Right lobe of liver (tissue), 4 donors: ENCODE results near the gene HPS1.

Experiments used
- CTCF ChIP-seq, 4 donors: fragments of 200-600 bp in 3 of 4; fragments of 450-650 bp in 1 of 4; IDR thresholded peaks; one replicate each; pipeline versions ENCODE4 v1.5.1 to v1.8.0; 2016 to 2022; ENCODE audit warnings: antibody characterized with exemption in 4 of 4, mild to moderate bottlenecking in 2 of 4
- POLR2A ChIP-seq: fragments of 450-650 bp; IDR thresholded peaks from one replicate; pipeline ENCODE4 v1.6.1; 2017; ENCODE audit warnings: antibody characterized with exemption, mild to moderate bottlenecking
- donor health status: DM: no; HTN: no; CAD: no.
- donor health status: DM: no; HTN: no; CAD: no.
- donor health status: DM: no; HTN: yes; CAD: no.

DNA sequence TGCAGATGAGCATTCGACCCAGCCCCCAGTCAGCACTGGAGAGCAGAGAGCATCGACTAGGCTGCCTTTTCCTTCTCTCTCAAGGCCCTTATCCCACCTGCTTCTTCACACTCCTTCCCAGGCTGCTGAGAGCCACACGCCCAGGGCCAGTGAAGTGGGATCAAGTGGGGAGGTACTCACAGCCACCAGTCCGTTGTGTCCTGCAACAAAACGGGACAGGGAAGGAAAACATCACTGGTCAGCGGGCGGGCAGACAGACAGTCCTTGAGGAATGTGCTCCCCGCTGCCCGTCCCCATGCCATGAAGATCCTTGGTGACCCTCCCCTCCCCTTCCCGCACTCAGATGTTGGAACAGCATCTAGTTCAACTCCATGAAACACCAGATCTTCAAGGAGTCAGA lies 36.0 kb downstream of the HPS1 start:
- TF ChIP-seq CTCF (IDR thresholded peaks at IDR 0.05), result no peak
- no peak for TF ChIP-seq POLR2A
